ENCODE results near the gene RNF121.

RNF121 gene

DNA sequence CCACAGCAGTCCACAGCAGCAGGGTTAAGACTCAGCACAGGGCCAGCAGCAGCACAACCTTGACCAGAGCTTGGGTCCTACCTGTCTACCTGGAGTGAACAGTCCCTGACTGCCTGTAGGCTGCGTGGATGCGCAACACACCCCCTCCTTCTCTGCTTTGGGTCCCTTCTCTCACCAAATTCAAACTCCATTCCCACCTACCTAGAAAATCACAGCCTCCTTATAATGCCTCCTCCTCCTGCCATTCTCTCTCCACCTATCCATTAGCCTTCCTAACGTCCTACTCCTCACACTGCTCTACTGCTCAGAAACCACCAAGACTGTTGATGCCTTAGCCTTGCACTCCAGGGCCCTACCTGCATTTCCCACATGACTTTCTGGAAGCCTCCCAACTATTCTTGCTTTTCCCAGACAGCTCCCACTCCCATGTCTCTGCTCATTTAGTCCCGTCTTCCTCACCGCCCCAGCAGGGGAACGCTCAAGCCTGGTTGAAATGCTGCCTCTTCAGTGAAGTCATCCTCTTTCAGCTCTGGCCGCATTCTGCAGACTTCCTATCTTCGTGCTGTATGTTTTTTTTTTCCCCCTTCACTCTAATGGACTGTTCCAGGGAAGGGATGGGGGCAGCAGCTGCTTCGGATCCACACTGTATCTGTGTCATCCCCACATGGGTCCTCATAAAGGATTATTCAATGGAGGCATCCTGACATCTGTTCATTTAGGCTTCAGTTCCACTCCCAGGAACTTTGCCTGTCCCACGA is 73.2 kb downstream of the RNF121 start:
- no peak for FAIRE-seq
- TF ChIP-seq, protein P1, sequence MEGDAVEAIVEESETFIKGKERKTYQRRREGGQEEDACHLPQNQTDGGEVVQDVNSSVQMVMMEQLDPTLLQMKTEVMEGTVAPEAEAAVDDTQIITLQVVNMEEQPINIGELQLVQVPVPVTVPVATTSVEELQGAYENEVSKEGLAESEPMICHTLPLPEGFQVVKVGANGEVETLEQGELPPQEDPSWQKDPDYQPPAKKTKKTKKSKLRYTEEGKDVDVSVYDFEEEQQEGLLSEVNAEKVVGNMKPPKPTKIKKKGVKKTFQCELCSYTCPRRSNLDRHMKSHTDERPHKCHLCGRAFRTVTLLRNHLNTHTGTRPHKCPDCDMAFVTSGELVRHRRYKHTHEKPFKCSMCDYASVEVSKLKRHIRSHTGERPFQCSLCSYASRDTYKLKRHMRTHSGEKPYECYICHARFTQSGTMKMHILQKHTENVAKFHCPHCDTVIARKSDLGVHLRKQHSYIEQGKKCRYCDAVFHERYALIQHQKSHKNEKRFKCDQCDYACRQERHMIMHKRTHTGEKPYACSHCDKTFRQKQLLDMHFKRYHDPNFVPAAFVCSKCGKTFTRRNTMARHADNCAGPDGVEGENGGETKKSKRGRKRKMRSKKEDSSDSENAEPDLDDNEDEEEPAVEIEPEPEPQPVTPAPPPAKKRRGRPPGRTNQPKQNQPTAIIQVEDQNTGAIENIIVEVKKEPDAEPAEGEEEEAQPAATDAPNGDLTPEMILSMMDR (IDR thresholded peaks at IDR 0.05; ENCODE audit: insufficient read depth, missing control alignments): no peak
- no peak for DNase-seq (ENCODE audit: insufficient read length, low spot score)

DNA sequence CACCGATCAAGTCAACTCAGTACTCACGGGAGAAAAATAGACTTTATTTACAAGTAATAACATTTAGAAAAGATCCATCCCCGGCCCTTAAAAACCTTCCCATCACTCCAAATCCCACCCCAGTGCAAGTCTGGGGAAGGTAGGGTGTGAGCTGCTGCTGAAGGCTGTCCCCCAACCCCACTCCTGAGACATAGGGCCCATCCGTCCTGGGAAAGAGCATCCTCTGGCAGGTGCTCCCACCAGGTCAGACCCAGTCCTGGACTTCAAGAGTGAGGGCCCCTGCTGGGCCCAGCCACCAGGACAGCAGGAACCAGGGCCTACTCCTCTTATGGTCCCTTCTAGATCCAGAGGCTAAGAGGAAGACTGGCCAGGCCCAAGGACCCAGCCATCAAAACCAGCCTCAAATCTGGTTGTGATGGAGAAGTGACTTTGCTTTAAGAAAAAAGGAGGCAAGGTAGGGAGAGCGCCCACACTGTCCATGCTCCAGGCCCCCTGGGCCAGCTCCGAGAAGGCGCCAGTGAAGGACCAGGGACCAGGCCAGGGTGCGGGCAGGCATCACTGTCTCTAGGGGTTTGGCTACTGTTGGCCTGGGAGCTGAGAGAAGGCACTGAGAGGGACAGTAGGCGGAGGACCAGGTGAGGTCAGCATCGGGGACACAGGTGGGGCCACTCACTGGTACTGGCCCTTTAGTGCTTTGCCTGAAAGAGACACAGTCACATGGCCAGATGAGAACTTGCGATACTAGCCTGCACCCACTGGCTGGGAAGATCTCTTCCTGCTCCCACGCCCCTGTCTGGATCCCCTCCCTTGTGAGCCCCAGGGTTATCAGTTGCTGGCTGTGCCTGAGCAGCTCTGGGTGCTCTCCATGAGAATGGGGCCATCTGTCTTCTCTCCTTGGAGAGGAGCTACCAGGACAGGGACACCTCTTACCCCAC is 74.3 kb downstream of the RNF121 start:
- TF ChIP-seq, protein P1 (IDR thresholded peaks at IDR 0.05; ENCODE audit: insufficient read depth, missing control alignments): no peak
- DNase-seq (ENCODE audit: insufficient read length, low spot score): no peak
- no peak for FAIRE-seq

DNA sequence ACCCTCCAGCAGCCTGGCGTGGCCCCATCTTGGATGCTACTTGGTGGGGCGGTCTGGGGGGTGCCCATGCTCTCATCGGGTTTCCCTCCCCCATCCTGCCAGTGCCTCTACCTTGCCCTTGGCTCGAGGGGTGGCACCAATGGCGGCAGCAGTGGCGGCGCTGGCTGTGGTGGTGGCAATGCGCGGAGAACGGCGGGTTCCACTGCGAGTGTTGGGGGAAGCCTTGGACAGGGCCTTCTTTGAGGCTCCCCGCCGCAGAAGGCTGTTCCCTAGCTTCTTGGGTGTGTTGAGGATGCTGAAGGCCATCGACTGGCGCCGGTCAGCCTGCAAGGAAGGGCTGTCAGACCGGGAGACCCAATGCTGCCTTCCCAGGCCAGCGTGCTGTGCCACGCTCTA is 74.9 kb downstream of the RNF121 start:
- FAIRE-seq (no peak), DNase-seq (ENCODE audit: insufficient read length, low spot score) (no peak)
- TF ChIP-seq, protein P1 (IDR thresholded peaks at IDR 0.05; ENCODE audit: insufficient read depth, missing control alignments): no peak

DNA sequence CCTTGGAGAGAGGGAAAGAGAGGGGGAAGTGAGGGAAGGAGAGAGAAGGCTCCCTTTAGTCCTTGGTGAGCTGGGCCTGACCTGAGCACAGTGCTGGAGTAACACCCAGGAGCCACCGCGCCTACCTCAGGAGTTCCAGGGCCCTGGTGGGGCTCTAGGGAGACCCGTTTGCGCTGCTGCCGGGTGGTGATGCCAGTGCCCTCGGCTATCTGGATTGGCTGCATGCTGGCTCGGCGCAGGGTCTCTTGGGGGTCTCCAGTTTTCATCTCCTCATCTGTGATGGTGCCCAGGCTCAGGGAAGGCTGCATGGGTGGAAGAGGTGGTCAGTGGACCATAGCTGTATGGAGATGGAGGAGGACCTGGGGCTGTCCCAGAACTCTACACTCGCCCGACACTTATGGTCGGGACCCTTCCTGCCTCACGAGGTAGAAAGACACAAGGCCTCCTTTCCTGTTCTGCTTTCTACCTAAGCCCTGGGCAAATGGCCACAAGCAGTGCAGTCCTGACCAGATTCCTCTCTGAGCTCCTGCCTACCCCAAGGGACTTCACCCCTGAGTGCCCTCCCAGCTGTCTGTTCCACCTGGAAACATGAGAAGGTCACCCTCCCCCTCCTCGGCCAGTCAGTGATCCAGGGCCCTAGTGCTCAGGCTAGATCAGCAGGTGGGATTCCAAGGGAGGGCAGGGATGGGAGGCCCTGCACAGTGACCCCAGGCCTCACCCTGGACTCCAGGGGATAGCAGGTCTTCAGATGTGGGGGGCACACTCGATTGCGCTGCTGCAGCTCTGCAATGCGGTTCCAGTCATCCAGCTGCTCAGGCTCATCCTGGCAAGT is 75.9 kb downstream of the RNF121 start:
- DNase-seq (ENCODE audit: insufficient read length, low spot score): no peak
- TF ChIP-seq, protein P1 (IDR thresholded peaks at IDR 0.05; ENCODE audit: insufficient read depth, missing control alignments): no peak
- FAIRE-seq: no peak

DNA sequence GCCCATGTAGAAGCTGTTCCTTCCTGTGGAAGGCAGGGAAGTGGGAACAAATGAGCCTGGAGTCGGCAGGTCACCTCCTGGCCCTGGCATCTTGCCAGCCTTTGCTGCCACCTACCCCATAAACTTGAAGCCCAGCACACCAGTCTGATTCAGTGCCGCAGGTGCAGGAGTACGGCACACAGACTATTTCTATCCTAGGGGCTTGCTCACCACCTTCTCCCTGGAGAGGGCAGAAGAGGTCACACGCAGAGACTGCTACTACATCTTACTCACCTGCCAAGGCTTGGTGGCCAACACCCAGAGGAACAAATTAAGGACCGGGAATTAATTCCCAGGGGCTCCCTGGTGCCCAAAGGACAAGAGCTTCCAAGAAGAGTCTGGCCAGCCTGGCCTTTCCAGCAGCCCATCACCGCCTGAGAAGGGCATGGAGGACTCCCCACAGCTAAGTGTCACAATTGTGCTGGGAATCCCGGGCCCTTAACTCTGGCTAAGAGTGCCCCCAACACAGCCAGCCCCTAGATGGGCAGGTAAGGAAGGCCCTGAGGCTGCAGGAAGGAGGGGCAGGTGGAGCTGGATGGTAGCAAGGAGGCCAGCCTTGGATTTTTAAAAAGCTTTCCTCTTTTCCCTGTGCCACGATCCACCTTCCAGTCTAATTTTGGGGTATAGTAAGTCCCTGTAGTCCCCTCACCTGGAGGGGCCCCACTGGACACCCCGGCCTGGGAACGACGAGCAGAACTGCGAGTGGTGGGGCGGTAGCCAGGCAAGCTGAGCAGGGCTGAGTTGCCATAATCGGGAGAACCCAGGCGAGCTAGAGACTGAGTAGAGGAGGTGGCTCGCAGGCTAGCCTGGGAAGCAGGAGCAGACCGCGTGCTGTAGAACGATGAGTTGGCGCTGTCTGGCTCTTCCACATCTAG is 76.8 kb downstream of the RNF121 start:
- TF ChIP-seq, protein P1 (IDR thresholded peaks at IDR 0.05; ENCODE audit: insufficient read depth, missing control alignments): no peak
- FAIRE-seq: no peak
- no peak for DNase-seq (ENCODE audit: insufficient read length, low spot score)
